Amniotic epithelial cell (primary cell): Measurements from ENCODE around the gene RBM48.
"Not testable (repeated sequence)": the region's sequence is repeated elsewhere in the genome, so short reads cannot be mapped to it uniquely, and the experiment has no call there.

Experiments used
- DNase-seq: peaks from one replicate; pipeline ENCODE4 v3.0.0-alpha.2; 2010; ENCODE audit warnings: low read depth

Gene RBM48

GRCh38 chr7:92545116-92545515 is 16.5 kb downstream of the RBM48 start:
- DNase-seq, result not testable (repeated sequence)

- DNase-seq, result no peak
Observed at GRCh38 chr7:92546856-92547497, 18.4 kb downstream of the RBM48 start.

- DNase-seq, result no peak
Observed at GRCh38 chr7:92547579-92547978, 19.0 kb downstream of the RBM48 start.

- DNase-seq, result no peak
Observed at GRCh38 chr7:92550194-92550593, 21.6 kb downstream of the RBM48 start.

- DNase-seq, result no peak
Observed at GRCh38 chr7:92557249-92557648, 28.7 kb downstream of the RBM48 start.

GRCh38 chr7:92557808-92558362 is 29.3 kb downstream of the RBM48 start:
- DNase-seq, result no peak

GRCh38 chr7:92560602-92561001 is 32.0 kb downstream of the RBM48 start:
- DNase-seq, result peak; percentile 26

- no peak for DNase-seq
Observed at GRCh38 chr7:92563345-92563744, 34.8 kb downstream of the RBM48 start.

- DNase-seq, result no peak
Observed at GRCh38 chr7:92567460-92567859, 38.9 kb downstream of the RBM48 start.

GRCh38 chr7:92569137-92569536 is 40.5 kb downstream of the RBM48 start:
- peak; percentile 66 for DNase-seq

GRCh38 chr7:92576296-92576695 is 47.7 kb downstream of the RBM48 start:
- no peak for DNase-seq

- DNase-seq, result no peak
Observed at GRCh38 chr7:92582948-92583347, 54.4 kb downstream of the RBM48 start.

- DNase-seq, result peak; percentile 33
Observed at GRCh38 chr7:92584953-92585352, 56.4 kb downstream of the RBM48 start.

GRCh38 chr7:92586403-92586802 is 57.8 kb downstream of the RBM48 start:
- peak; percentile 60 for DNase-seq

- no peak for DNase-seq
Observed at GRCh38 chr7:92586841-92587240, 58.2 kb downstream of the RBM48 start.
